Liver (tissue), 9 donors: ENCODE data around the gene DNMT3A. TPM values are rescaled to one million over a fixed set of nuclear protein-coding genes. Genes with fewer than 3 reads are reported as not detected.

ENCODE experiments used
- DNase-seq: peaks from one replicate; pipeline ENCODE4 v3.0.0-alpha.2; 2017; ENCODE audit warnings: low spot score
- H3K27ac ChIP-seq, 2 donors: one replicate each; pipeline ENCODE4 v1.7.0; 2013; ENCODE audit warnings: inconsistent platforms in 2 of 2, low read length in 2 of 2, control low read depth in 1 of 2, low read depth in 1 of 2, mild to moderate bottlenecking in 1 of 2
- H3K27me3 ChIP-seq, 4 donors: one replicate each; pipeline versions ENCODE4 v1.6.1 to v1.7.0; 2013; ENCODE audit warnings: low read length in 3 of 4, inconsistent platforms in 1 of 4, mild to moderate bottlenecking in 1 of 4, moderate library complexity in 1 of 4; ENCODE audit not compliant: control insufficient read depth in 4 of 4, insufficient read depth in 4 of 4
- H3K36me3 ChIP-seq, 4 donors: one replicate each; pipeline versions ENCODE4 v1.6.1 to v1.7.0; 2013; ENCODE audit warnings: low read length in 3 of 4, mild to moderate bottlenecking in 3 of 4, low read depth in 1 of 4, moderate library complexity in 1 of 4; ENCODE audit not compliant: control insufficient read depth in 4 of 4, insufficient read depth in 3 of 4
- H3K4me1 ChIP-seq, 4 donors: one replicate each; pipeline versions ENCODE4 v1.6.1 to v1.7.0; 2013; ENCODE audit warnings: low read length in 3 of 4, mild to moderate bottlenecking in 3 of 4, moderate library complexity in 1 of 4; ENCODE audit not compliant: control insufficient read depth in 4 of 4, insufficient read depth in 4 of 4
- H3K4me3 ChIP-seq, 3 donors: one replicate each; pipeline versions ENCODE4 v1.6.1 to v1.7.0; 2013; ENCODE audit warnings: low read length in 3 of 3, control low read depth in 1 of 3, low read depth in 1 of 3, mild to moderate bottlenecking in 1 of 3
- H3K9ac ChIP-seq, 2 donors: one replicate each; pipeline ENCODE4 v1.7.0; 2013; ENCODE audit warnings: low read length in 2 of 2, mild to moderate bottlenecking in 2 of 2, moderate library complexity in 2 of 2, control low read depth in 1 of 2, low read depth in 1 of 2
- H3K9me3 ChIP-seq, 4 donors: one replicate each; pipeline versions ENCODE4 v1.6.1 to v1.7.0; 2013; ENCODE audit warnings: low read length in 3 of 4; ENCODE audit not compliant: control insufficient read depth in 4 of 4
- EGR1 ChIP-seq, 2 donors: IDR thresholded peaks; 2 replicates each; pipeline ENCODE4 v1.6.1; 2016 to 2018; ENCODE audit warnings: antibody characterized with exemption in 2 of 2, low read depth in 2 of 2
- FOXA1 ChIP-seq: IDR thresholded peaks from 2 replicates; pipeline ENCODE4 v1.6.1; 2016; ENCODE audit warnings: antibody characterized with exemption
- FOXA2 ChIP-seq: IDR thresholded peaks from 2 replicates; pipeline ENCODE4 v1.6.1; 2016; ENCODE audit warnings: antibody characterized with exemption
- GABPA ChIP-seq, 2 donors: IDR thresholded peaks in 1 of 2; conservative IDR thresholded peaks in 1 of 2; 2 replicates each; pipeline ENCODE4 v1.6.1; 2016; ENCODE audit warnings: antibody characterized with exemption in 2 of 2, mild to moderate bottlenecking in 1 of 2, moderate library complexity in 1 of 2
- HNF4A ChIP-seq, 2 donors: conservative IDR thresholded peaks; 2 replicates each; pipeline ENCODE4 v1.6.1; 2016; ENCODE audit warnings: antibody characterized with exemption in 2 of 2, mild to moderate bottlenecking in 2 of 2
- HNF4G ChIP-seq: IDR thresholded peaks from 2 replicates; pipeline ENCODE4 v1.6.1; 2016; ENCODE audit warnings: antibody characterized with exemption
- JUND ChIP-seq, 2 donors: IDR thresholded peaks; 2 replicates each; pipeline ENCODE4 v1.6.1; 2016; ENCODE audit warnings: antibody characterized with exemption in 2 of 2
- MAX ChIP-seq: IDR thresholded peaks from 2 replicates; pipeline ENCODE4 v1.6.1; 2016; ENCODE audit warnings: antibody characterized with exemption
- NR2F2 ChIP-seq: IDR thresholded peaks from 2 replicates; pipeline ENCODE4 v1.6.1; 2016; ENCODE audit warnings: antibody characterized with exemption
- RAD21 ChIP-seq, 2 donors: IDR thresholded peaks; 2 replicates each; pipeline ENCODE4 v1.6.1; 2016; ENCODE audit warnings: antibody characterized with exemption in 2 of 2, mild to moderate bottlenecking in 2 of 2
- REST ChIP-seq: IDR thresholded peaks from 2 replicates; pipeline ENCODE4 v1.6.1; 2016; ENCODE audit warnings: antibody characterized with exemption, mild to moderate bottlenecking
- RXRA ChIP-seq, 2 donors: IDR thresholded peaks; 2 replicates each; pipeline ENCODE4 v1.6.1; 2017 to 2018; ENCODE audit warnings: antibody characterized with exemption in 2 of 2, mild to moderate bottlenecking in 1 of 2
- SP1 ChIP-seq: IDR thresholded peaks from 2 replicates; pipeline ENCODE4 v1.6.1; 2018; ENCODE audit warnings: antibody characterized with exemption, mild to moderate bottlenecking
- TAF1 ChIP-seq: conservative IDR thresholded peaks from 2 replicates; pipeline ENCODE4 v1.6.1; 2016; ENCODE audit warnings: antibody characterized with exemption, mild to moderate bottlenecking
- YY1 ChIP-seq: IDR thresholded peaks from 2 replicates; pipeline ENCODE4 v1.6.1; 2016; ENCODE audit warnings: antibody characterized with exemption, mild to moderate bottlenecking
- WGBS: extraction: QIAGEN DNeasy Blood & Tissue Kit; methylation state at CpG from one replicate; pipeline ENCODE4 v1.1.7; 2013; 5-methylcytosine and 5-hydroxymethylcytosine counted together
- polyA plus RNA-seq, 2 donors: library from polyadenylated mRNA; stranded (reverse) in 1 of 2; unstranded in 1 of 2; fragments of 200-250 nt in 1 of 2; fragments of >200 nt in 1 of 2; fragmentation: Nextera tagmentation in 1 of 2; extraction: Ambion mirVana in 1 of 2; gene quantifications; one replicate each; pipeline versions ENCODE4 v1.2.1 to v1.2.3, GENCODE V29; 2013 to 2015
- total RNA-seq, 2 donors: library from RNA; depleted of rRNA; stranded (reverse); fragments of >200 nt; gene quantifications; one replicate each; pipeline ENCODE4 v1.2.3, GENCODE V29; 2014
- TF ChIP-seq, protein P1 (sequence below): IDR thresholded peaks from 2 replicates; pipeline ENCODE4 v1.6.1; 2016; ENCODE audit warnings: antibody characterized with exemption
- TF ChIP-seq, protein P2 (sequence below): fragments of 150-350 bp; IDR thresholded peaks from 2 replicates; pipeline ENCODE4 v1.5.1; 2017; ENCODE audit warnings: improper control_type of control experiment, low read depth, low read length; ENCODE audit not compliant: missing input control
- TF ChIP-seq, protein P3 (sequence below): IDR thresholded peaks from 2 replicates; pipeline ENCODE4 v1.6.1; 2016; ENCODE audit warnings: antibody characterized with exemption
- donor health status: healthy.
- donor health status: healthy.
- donor health status: healthy.
- donor health status: healthy.
- donor health status: healthy.

DNMT3A gene
- total and polyA plus RNA-seq, 4 donors, result 3.5 to 24.2 (median 8.1) TPM

- no peak overlapping the region for H3K9ac ChIP-seq
- peaks cover 0 to 3% (median 1%) of the 10 kb centered on the region in 4 donors for H3K36me3 ChIP-seq
- H3K9me3 ChIP-seq, result no peaks in the 10 kb centered on the region
- TF ChIP-seq GABPA (IDR thresholded peaks at IDR 0.05 in 1 of 2, conservative IDR thresholded peaks at IDR 0.05 in 1 of 2) (no peak), MAX (no peak), EGR1 (IDR thresholded peaks at IDR 0.05; ENCODE audit: low read depth in 2 of 2) (no peak), YY1 (no peak), JUND (IDR thresholded peaks at IDR 0.05) (no peak), FOXA1 (no peak), NR2F2 (no peak), REST (no peak), RXRA (IDR thresholded peaks at IDR 0.05) (no peak), HNF4G (no peak), SP1 (no peak), TAF1 (no peak), RAD21 (IDR thresholded peaks at IDR 0.05) (no peak), HNF4A (conservative IDR thresholded peaks at IDR 0.05) (no peak), FOXA2 (no peak)
- TF ChIP-seq, protein P1, sequence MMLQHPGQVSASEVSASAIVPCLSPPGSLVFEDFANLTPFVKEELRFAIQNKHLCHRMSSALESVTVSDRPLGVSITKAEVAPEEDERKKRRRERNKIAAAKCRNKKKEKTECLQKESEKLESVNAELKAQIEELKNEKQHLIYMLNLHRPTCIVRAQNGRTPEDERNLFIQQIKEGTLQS, result no peak
- TF ChIP-seq, protein P2, sequence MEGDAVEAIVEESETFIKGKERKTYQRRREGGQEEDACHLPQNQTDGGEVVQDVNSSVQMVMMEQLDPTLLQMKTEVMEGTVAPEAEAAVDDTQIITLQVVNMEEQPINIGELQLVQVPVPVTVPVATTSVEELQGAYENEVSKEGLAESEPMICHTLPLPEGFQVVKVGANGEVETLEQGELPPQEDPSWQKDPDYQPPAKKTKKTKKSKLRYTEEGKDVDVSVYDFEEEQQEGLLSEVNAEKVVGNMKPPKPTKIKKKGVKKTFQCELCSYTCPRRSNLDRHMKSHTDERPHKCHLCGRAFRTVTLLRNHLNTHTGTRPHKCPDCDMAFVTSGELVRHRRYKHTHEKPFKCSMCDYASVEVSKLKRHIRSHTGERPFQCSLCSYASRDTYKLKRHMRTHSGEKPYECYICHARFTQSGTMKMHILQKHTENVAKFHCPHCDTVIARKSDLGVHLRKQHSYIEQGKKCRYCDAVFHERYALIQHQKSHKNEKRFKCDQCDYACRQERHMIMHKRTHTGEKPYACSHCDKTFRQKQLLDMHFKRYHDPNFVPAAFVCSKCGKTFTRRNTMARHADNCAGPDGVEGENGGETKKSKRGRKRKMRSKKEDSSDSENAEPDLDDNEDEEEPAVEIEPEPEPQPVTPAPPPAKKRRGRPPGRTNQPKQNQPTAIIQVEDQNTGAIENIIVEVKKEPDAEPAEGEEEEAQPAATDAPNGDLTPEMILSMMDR, result no peak
- TF ChIP-seq, protein P3, sequence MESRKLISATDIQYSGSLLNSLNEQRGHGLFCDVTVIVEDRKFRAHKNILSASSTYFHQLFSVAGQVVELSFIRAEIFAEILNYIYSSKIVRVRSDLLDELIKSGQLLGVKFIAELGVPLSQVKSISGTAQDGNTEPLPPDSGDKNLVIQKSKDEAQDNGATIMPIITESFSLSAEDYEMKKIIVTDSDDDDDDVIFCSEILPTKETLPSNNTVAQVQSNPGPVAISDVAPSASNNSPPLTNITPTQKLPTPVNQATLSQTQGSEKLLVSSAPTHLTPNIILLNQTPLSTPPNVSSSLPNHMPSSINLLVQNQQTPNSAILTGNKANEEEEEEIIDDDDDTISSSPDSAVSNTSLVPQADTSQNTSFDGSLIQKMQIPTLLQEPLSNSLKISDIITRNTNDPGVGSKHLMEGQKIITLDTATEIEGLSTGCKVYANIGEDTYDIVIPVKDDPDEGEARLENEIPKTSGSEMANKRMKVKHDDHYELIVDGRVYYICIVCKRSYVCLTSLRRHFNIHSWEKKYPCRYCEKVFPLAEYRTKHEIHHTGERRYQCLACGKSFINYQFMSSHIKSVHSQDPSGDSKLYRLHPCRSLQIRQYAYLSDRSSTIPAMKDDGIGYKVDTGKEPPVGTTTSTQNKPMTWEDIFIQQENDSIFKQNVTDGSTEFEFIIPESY, result no peak
- H3K27me3 ChIP-seq, result no peaks in the 10 kb centered on the region
- H3K27ac ChIP-seq, result no peak overlapping the region
- peaks cover 3 to 10% (median 5%) of the 10 kb centered on the region in 4 donors for H3K4me1 ChIP-seq
- H3K4me3 ChIP-seq, result no peak overlapping the region
- no peak for DNase-seq
- whole genome bisulfite sequencing, result 87% methylated on average over 7 of the region's 7 CpGs
Observed at GRCh38 chr2:25293145-25293544, 48.6 kb downstream of the DNMT3A start.
